K562 (cell line): Measurements from ENCODE around the gene ZNF516.

Source experiments
- ILF3 ChIP-seq: fragments of 450-650 bp; IDR thresholded peaks from 2 replicates; pipeline ENCODE4 v1.6.1; 2018; ENCODE audit warnings: antibody characterized with exemption, mild to moderate bottlenecking, moderate library complexity, borderline replicate concordance
- POLR2AphosphoS5 ChIP-seq: IDR thresholded peaks from 2 replicates; pipeline ENCODE4 v1.6.1; 2011; ENCODE audit warnings: mild to moderate bottlenecking, low read depth, low read length, moderate library complexity; ENCODE audit not compliant: control insufficient read depth, insufficient read depth
- SRSF1 ChIP-seq: fragments of 200-400 bp; formaldehyde crosslinking; IDR thresholded peaks from 2 replicates; pipeline ENCODE4 v1.6.1; 2017; ENCODE audit warnings: mild to moderate bottlenecking, low read depth, low read length, moderate library complexity
- TF ChIP-seq, protein P1 (sequence below): fragments of 250-450 bp; sonication (Bioruptor Pico); IDR thresholded peaks from 2 replicates; pipeline ENCODE4 v1.4.0; 2020
- TF ChIP-seq, protein P2 (sequence below), 3 experiments: IDR thresholded peaks in 2 of 3; conservative IDR thresholded peaks in 1 of 3; 2 replicates each; pipeline ENCODE4 v1.5.1; 2011 to 2012; ENCODE audit warnings: low read length in 3 of 3, mild to moderate bottlenecking in 3 of 3, control low read depth in 2 of 3, improper control_type of control experiment in 1 of 3, inconsistent platforms in 1 of 3, low read depth in 1 of 3, mixed read lengths in 1 of 3, moderate library complexity in 1 of 3; ENCODE audit not compliant: insufficient read depth in 2 of 3

DNA sequence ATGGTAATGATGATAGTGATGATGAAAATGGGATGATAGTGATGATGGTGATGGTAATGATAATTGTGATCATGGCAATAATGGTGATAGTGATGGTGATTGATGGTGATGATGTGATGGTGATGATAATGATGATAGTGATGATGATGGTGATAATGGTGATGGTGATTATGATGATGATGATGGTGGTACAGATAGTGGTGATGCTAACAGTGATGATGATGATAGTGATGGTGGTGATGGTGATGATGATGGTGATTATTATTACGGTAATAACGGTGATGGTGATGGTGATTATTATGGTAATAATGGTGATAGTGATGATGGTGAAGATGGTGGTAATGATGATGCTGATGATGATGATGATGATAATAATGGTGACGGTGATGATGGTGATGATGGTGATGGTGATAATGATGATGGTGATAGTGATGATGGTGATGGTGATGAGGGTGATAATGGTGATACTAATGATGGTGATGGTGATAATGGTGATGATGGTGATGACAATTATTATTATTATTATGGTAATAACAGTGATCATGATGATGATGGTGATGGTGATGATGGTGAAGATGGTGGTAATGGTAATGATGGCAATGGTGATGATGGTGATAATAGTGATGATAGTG, 151.0 kb downstream of the ZNF516 start:
- TF ChIP-seq, protein P1, sequence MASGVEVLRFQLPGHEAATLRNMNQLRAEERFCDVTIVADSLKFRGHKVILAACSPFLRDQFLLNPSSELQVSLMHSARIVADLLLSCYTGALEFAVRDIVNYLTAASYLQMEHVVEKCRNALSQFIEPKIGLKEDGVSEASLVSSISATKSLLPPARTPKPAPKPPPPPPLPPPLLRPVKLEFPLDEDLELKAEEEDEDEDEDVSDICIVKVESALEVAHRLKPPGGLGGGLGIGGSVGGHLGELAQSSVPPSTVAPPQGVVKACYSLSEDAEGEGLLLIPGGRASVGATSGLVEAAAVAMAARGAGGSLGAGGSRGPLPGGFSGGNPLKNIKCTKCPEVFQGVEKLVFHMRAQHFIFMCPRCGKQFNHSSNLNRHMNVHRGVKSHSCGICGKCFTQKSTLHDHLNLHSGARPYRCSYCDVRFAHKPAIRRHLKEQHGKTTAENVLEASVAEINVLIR, result no peak
- TF ChIP-seq POLR2AphosphoS5 (no peak), ILF3 (no peak), SRSF1 (no peak)
- TF ChIP-seq, protein P2, sequence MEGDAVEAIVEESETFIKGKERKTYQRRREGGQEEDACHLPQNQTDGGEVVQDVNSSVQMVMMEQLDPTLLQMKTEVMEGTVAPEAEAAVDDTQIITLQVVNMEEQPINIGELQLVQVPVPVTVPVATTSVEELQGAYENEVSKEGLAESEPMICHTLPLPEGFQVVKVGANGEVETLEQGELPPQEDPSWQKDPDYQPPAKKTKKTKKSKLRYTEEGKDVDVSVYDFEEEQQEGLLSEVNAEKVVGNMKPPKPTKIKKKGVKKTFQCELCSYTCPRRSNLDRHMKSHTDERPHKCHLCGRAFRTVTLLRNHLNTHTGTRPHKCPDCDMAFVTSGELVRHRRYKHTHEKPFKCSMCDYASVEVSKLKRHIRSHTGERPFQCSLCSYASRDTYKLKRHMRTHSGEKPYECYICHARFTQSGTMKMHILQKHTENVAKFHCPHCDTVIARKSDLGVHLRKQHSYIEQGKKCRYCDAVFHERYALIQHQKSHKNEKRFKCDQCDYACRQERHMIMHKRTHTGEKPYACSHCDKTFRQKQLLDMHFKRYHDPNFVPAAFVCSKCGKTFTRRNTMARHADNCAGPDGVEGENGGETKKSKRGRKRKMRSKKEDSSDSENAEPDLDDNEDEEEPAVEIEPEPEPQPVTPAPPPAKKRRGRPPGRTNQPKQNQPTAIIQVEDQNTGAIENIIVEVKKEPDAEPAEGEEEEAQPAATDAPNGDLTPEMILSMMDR (IDR thresholded peaks at IDR 0.05 in 2 of 3, conservative IDR thresholded peaks at IDR 0.05 in 1 of 3; ENCODE audit: insufficient read depth in 2 of 3, low read depth in 1 of 3, low read length in 3 of 3), result no peak
